HEK293 (cell line): ENCODE data around the gene AATF.

Experiments
- EGR2 ChIP-seq: fragments of 450-650 bp; formaldehyde crosslinking; IDR thresholded peaks from 2 replicates; pipeline ENCODE4 v1.5.1; 2016; ENCODE audit warnings: low read depth, missing biosample characterization, missing genetic modification characterization
- HOXD13 ChIP-seq: sonication (generic); formaldehyde crosslinking; IDR thresholded peaks from 2 replicates; pipeline ENCODE4 v1.8.0; 2022; ENCODE audit warnings: missing genetic modification reagents, borderline replicate concordance
- YY2 ChIP-seq: fragments of 450-650 bp; formaldehyde crosslinking; IDR thresholded peaks from 2 replicates; pipeline ENCODE4 v1.5.1; 2016; ENCODE audit warnings: missing biosample characterization, missing genetic modification characterization
- ZBTB20 ChIP-seq: fragments of 450-650 bp; formaldehyde crosslinking; IDR thresholded peaks from 2 replicates; pipeline ENCODE4 v1.5.1; 2016; ENCODE audit warnings: missing biosample characterization, missing genetic modification characterization
- ZFP69B ChIP-seq: fragments of 450-650 bp; formaldehyde crosslinking; IDR thresholded peaks from 2 replicates; pipeline ENCODE4 v1.5.1; 2016; ENCODE audit warnings: missing biosample characterization, missing genetic modification characterization
- ZNF114 ChIP-seq: fragments of 450-650 bp; formaldehyde crosslinking; IDR thresholded peaks from 2 replicates; pipeline ENCODE4 v1.5.0; 2017; ENCODE audit warnings: missing biosample characterization, missing genetic modification characterization
- ZNF138 ChIP-seq: fragments of 450-650 bp; formaldehyde crosslinking; IDR thresholded peaks from 2 replicates; pipeline ENCODE4 v1.5.1; 2016; ENCODE audit warnings: missing biosample characterization, missing genetic modification characterization, borderline replicate concordance
- ZNF169 ChIP-seq: fragments of 450-650 bp; formaldehyde crosslinking; IDR thresholded peaks from 2 replicates; pipeline ENCODE4 v1.5.1; 2016; ENCODE audit warnings: missing biosample characterization, missing genetic modification characterization
- ZNF202 ChIP-seq: fragments of 450-650 bp; formaldehyde crosslinking; IDR thresholded peaks from 2 replicates; pipeline ENCODE4 v1.5.1; 2016; ENCODE audit warnings: missing biosample characterization, missing genetic modification characterization, borderline replicate concordance
- ZNF223 ChIP-seq: fragments of 450-650 bp; formaldehyde crosslinking; IDR thresholded peaks from 2 replicates; pipeline ENCODE4 v1.5.1; 2016; ENCODE audit warnings: missing biosample characterization, missing genetic modification characterization
- ZNF24 ChIP-seq: fragments of 450-650 bp; formaldehyde crosslinking; IDR thresholded peaks from 2 replicates; pipeline ENCODE4 v1.5.1; 2016; ENCODE audit warnings: missing biosample characterization, missing genetic modification characterization
- ZNF311 ChIP-seq: fragments of 450-650 bp; formaldehyde crosslinking; IDR thresholded peaks from 2 replicates; pipeline ENCODE4 v1.5.1; 2017; ENCODE audit warnings: missing biosample characterization, missing genetic modification characterization, borderline replicate concordance
- ZNF529 ChIP-seq: fragments of 450-650 bp; formaldehyde crosslinking; IDR thresholded peaks from 2 replicates; pipeline ENCODE4 v1.5.1; 2017; ENCODE audit warnings: missing genetic modification characterization, missing biosample characterization; ENCODE audit not compliant: insufficient replicate concordance
- ZNF626 ChIP-seq: fragments of 450-650 bp; sonication (Bioruptor Pico); formaldehyde crosslinking; IDR thresholded peaks from 2 replicates; pipeline ENCODE4 v1.5.1; 2018; ENCODE audit warnings: missing biosample characterization, missing genetic modification characterization, inconsistent platforms
- ZNF654 ChIP-seq: fragments of 450-650 bp; formaldehyde crosslinking; IDR thresholded peaks from 2 replicates; pipeline ENCODE4 v1.5.1; 2016; ENCODE audit warnings: low read depth, missing biosample characterization, missing genetic modification characterization
- ZNF701 ChIP-seq: fragments of 450-650 bp; formaldehyde crosslinking; IDR thresholded peaks from 2 replicates; pipeline ENCODE4 v1.5.1; 2016; ENCODE audit warnings: missing biosample characterization, missing genetic modification characterization
- ZNF785 ChIP-seq: fragments of 450-650 bp; formaldehyde crosslinking; IDR thresholded peaks from 2 replicates; pipeline ENCODE4 v1.5.1; 2016; ENCODE audit warnings: missing biosample characterization, missing genetic modification characterization
- ZNF792 ChIP-seq: fragments of 450-650 bp; formaldehyde crosslinking; IDR thresholded peaks from 2 replicates; pipeline ENCODE4 v1.5.1; 2016; ENCODE audit warnings: missing biosample characterization, missing genetic modification characterization
- TF ChIP-seq, protein P1 (sequence below): fragments of 450-650 bp; formaldehyde crosslinking; IDR thresholded peaks from 2 replicates; pipeline ENCODE4 v1.5.1; 2016; ENCODE audit warnings: missing biosample characterization, missing genetic modification characterization
- TF ChIP-seq, protein P2 (sequence below): fragments of 450-650 bp; formaldehyde crosslinking; IDR thresholded peaks from 2 replicates; pipeline ENCODE4 v1.5.0; 2017; ENCODE audit warnings: missing biosample characterization, missing genetic modification characterization, borderline replicate concordance
- TF ChIP-seq, protein P3 (sequence below): fragments of 450-650 bp; IDR thresholded peaks from 2 replicates; pipeline ENCODE4 v1.5.1; 2018; ENCODE audit warnings: missing biosample characterization, mild to moderate bottlenecking, missing genetic modification characterization
- TF ChIP-seq, protein P4 (sequence below): fragments of 450-650 bp; formaldehyde crosslinking; IDR thresholded peaks from 2 replicates; pipeline ENCODE4 v1.5.1; 2016; ENCODE audit warnings: missing biosample characterization, missing genetic modification characterization
- TF ChIP-seq, protein P5 (sequence below): fragments of 450-650 bp; formaldehyde crosslinking; IDR thresholded peaks from 2 replicates; pipeline ENCODE4 v1.5.1; 2016; ENCODE audit warnings: missing biosample characterization, missing genetic modification characterization
- TF ChIP-seq, protein P6 (sequence below): fragments of 450-650 bp; formaldehyde crosslinking; IDR thresholded peaks from 2 replicates; pipeline ENCODE4 v1.5.1; 2016; ENCODE audit warnings: missing biosample characterization, missing genetic modification characterization
- TF ChIP-seq, protein P7 (sequence below): fragments of 450-650 bp; formaldehyde crosslinking; IDR thresholded peaks from 2 replicates; pipeline ENCODE4 v1.5.1; 2016; ENCODE audit warnings: missing biosample characterization, missing genetic modification characterization, low read depth

The AATF gene

DNA sequence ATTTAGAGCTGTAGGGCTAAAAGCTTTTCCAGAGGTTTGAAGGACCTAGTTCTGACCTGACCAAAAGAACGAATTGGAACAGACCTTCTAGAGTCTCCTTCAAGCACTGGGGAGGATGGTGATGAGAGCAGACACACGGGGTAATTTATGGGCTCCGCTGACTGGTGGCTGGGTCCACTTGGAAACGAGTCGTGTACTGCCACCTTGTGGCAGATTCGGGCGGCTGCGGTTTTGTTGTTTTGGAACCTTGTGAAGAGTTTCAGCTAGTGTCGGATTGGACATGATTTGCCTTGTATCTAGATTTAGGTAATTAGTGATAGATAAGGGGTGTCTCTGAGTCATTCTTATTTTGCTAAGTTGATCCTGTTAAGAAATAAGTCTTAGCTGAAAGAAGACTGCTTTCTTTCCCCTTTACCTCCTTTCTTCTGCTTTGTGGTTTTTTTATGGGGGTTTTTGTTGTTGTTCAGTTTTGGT is 98.9 kb downstream of the AATF start (continued):
- TF ChIP-seq ZNF654 (tag by site-specific recombination) (peak; percentile 99), ZNF626 (tag by site-specific recombination) (no peak), ZNF202 (tag by site-specific recombination) (no peak), HOXD13 (no peak), YY2 (tag by site-specific recombination) (no peak), EGR2 (tag by site-specific recombination) (no peak), ZNF785 (tag by site-specific recombination) (no peak), ZNF24 (tag by site-specific recombination) (no peak), ZNF138 (tag by site-specific recombination) (no peak), ZNF169 (tag by site-specific recombination) (no peak), ZNF701 (tag by site-specific recombination) (no peak), ZNF792 (no peak), ZNF114 (tag by site-specific recombination) (no peak), ZNF223 (tag by site-specific recombination) (no peak), ZNF311 (no peak), ZBTB20 (tag by site-specific recombination) (no peak), ZNF529 (tag by site-specific recombination) (no peak), ZFP69B (tag by site-specific recombination) (peak; percentile 84; the same call in 1 of the 2 replicates)
- TF ChIP-seq, protein P1, sequence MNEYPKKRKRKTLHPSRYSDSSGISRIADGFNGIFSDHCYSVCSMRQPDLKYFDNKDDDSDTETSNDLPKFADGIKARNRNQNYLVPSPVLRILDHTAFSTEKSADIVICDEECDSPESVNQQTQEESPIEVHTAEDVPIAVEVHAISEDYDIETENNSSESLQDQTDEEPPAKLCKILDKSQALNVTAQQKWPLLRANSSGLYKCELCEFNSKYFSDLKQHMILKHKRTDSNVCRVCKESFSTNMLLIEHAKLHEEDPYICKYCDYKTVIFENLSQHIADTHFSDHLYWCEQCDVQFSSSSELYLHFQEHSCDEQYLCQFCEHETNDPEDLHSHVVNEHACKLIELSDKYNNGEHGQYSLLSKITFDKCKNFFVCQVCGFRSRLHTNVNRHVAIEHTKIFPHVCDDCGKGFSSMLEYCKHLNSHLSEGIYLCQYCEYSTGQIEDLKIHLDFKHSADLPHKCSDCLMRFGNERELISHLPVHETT = 0 out of 2 replicates have a peak, but pooled peaks have one; percentile 17
- TF ChIP-seq, protein P2, sequence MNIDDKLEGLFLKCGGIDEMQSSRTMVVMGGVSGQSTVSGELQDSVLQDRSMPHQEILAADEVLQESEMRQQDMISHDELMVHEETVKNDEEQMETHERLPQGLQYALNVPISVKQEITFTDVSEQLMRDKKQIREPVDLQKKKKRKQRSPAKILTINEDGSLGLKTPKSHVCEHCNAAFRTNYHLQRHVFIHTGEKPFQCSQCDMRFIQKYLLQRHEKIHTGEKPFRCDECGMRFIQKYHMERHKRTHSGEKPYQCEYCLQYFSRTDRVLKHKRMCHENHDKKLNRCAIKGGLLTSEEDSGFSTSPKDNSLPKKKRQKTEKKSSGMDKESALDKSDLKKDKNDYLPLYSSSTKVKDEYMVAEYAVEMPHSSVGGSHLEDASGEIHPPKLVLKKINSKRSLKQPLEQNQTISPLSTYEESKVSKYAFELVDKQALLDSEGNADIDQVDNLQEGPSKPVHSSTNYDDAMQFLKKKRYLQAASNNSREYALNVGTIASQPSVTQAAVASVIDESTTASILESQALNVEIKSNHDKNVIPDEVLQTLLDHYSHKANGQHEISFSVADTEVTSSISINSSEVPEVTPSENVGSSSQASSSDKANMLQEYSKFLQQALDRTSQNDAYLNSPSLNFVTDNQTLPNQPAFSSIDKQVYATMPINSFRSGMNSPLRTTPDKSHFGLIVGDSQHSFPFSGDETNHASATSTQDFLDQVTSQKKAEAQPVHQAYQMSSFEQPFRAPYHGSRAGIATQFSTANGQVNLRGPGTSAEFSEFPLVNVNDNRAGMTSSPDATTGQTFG (tag by site-specific recombination) = no peak
- TF ChIP-seq, protein P3, sequence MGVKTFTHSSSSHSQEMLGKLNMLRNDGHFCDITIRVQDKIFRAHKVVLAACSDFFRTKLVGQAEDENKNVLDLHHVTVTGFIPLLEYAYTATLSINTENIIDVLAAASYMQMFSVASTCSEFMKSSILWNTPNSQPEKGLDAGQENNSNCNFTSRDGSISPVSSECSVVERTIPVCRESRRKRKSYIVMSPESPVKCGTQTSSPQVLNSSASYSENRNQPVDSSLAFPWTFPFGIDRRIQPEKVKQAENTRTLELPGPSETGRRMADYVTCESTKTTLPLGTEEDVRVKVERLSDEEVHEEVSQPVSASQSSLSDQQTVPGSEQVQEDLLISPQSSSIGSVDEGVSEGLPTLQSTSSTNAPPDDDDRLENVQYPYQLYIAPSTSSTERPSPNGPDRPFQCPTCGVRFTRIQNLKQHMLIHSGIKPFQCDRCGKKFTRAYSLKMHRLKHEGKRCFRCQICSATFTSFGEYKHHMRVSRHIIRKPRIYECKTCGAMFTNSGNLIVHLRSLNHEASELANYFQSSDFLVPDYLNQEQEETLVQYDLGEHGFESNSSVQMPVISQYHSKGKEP (tag by site-specific recombination) = no peak
- TF ChIP-seq, protein P4, sequence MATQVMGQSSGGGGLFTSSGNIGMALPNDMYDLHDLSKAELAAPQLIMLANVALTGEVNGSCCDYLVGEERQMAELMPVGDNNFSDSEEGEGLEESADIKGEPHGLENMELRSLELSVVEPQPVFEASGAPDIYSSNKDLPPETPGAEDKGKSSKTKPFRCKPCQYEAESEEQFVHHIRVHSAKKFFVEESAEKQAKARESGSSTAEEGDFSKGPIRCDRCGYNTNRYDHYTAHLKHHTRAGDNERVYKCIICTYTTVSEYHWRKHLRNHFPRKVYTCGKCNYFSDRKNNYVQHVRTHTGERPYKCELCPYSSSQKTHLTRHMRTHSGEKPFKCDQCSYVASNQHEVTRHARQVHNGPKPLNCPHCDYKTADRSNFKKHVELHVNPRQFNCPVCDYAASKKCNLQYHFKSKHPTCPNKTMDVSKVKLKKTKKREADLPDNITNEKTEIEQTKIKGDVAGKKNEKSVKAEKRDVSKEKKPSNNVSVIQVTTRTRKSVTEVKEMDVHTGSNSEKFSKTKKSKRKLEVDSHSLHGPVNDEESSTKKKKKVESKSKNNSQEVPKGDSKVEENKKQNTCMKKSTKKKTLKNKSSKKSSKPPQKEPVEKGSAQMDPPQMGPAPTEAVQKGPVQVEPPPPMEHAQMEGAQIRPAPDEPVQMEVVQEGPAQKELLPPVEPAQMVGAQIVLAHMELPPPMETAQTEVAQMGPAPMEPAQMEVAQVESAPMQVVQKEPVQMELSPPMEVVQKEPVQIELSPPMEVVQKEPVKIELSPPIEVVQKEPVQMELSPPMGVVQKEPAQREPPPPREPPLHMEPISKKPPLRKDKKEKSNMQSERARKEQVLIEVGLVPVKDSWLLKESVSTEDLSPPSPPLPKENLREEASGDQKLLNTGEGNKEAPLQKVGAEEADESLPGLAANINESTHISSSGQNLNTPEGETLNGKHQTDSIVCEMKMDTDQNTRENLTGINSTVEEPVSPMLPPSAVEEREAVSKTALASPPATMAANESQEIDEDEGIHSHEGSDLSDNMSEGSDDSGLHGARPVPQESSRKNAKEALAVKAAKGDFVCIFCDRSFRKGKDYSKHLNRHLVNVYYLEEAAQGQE (tag by site-specific recombination) = no peak
- TF ChIP-seq, protein P5, sequence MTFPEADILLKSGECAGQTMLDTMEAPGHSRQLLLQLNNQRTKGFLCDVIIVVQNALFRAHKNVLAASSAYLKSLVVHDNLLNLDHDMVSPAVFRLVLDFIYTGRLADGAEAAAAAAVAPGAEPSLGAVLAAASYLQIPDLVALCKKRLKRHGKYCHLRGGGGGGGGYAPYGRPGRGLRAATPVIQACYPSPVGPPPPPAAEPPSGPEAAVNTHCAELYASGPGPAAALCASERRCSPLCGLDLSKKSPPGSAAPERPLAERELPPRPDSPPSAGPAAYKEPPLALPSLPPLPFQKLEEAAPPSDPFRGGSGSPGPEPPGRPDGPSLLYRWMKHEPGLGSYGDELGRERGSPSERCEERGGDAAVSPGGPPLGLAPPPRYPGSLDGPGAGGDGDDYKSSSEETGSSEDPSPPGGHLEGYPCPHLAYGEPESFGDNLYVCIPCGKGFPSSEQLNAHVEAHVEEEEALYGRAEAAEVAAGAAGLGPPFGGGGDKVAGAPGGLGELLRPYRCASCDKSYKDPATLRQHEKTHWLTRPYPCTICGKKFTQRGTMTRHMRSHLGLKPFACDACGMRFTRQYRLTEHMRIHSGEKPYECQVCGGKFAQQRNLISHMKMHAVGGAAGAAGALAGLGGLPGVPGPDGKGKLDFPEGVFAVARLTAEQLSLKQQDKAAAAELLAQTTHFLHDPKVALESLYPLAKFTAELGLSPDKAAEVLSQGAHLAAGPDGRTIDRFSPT (tag by site-specific recombination) = no peak
- TF ChIP-seq, protein P6, sequence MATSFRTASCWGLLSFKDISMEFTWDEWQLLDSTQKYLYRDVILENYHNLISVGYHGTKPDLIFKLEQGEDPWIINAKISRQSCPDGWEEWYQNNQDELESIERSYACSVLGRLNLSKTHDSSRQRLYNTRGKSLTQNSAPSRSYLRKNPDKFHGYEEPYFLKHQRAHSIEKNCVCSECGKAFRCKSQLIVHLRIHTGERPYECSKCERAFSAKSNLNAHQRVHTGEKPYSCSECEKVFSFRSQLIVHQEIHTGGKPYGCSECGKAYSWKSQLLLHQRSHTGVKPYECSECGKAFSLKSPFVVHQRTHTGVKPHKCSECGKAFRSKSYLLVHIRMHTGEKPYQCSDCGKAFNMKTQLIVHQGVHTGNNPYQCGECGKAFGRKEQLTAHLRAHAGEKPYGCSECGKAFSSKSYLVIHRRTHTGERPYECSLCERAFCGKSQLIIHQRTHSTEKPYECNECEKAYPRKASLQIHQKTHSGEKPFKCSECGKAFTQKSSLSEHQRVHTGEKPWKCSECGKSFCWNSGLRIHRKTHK (tag by site-specific recombination) = no peak
- TF ChIP-seq, protein P7, sequence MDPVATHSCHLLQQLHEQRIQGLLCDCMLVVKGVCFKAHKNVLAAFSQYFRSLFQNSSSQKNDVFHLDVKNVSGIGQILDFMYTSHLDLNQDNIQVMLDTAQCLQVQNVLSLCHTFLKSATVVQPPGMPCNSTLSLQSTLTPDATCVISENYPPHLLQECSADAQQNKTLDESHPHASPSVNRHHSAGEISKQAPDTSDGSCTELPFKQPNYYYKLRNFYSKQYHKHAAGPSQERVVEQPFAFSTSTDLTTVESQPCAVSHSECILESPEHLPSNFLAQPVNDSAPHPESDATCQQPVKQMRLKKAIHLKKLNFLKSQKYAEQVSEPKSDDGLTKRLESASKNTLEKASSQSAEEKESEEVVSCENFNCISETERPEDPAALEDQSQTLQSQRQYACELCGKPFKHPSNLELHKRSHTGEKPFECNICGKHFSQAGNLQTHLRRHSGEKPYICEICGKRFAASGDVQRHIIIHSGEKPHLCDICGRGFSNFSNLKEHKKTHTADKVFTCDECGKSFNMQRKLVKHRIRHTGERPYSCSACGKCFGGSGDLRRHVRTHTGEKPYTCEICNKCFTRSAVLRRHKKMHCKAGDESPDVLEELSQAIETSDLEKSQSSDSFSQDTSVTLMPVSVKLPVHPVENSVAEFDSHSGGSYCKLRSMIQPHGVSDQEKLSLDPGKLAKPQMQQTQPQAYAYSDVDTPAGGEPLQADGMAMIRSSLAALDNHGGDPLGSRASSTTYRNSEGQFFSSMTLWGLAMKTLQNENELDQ (tag by site-specific recombination) = no peak
